GM12878 (cell line): Measurements from ENCODE around the gene SP3. TPM values are rescaled to one million over a fixed set of nuclear protein-coding genes. Genes with fewer than 3 reads are reported as not detected.

Experiments
- ATAC-seq: fragments of 200-7000 bp; cut with Tn5 transposase; 3 replicates; pipeline ENCODE4 v1.9.1; 2020; ENCODE audit warnings: mild to moderate bottlenecking, moderate library complexity
- BruUV-seq: library from RNA; stranded (reverse); fragments of 400-500 nt; replicated peaks from 2 replicates; lab custom pipeline; 2021; lab: Mats Ljungman, UMichigan
- CTCF ChIA-PET: fragments of 300-600 bp; sonication (Branson Sonifier 250); formaldehyde crosslinking; extraction: SDS; loops from one replicate; lab custom pipeline; 2021; ENCODE audit warnings: inconsistent platforms; lab: Yijun Ruan, JAX
- POLR2A ChIA-PET: fragments of 350-600 bp; formaldehyde crosslinking; extraction: SDS; loops from one replicate; lab custom pipeline; 2021; ENCODE audit warnings: inconsistent platforms; lab: Charles Lee
- RAD21 ChIA-PET: fragments of 300-600 bp; sonication (Branson Sonifier 250); formaldehyde crosslinking; loops from one replicate; lab custom pipeline; 2023; ENCODE audit warnings: antibody characterized with exemption; ENCODE audit not compliant: unreplicated experiment; lab: Charles Lee
- SMC1A ChIA-PET: fragments of 300-600 bp; sonication (Branson Sonifier 250); formaldehyde crosslinking; loops from one replicate; lab custom pipeline; 2023; ENCODE audit not compliant: unreplicated experiment, uncharacterized antibody; lab: Charles Lee
- DNase-seq: peaks from one replicate; pipeline ENCODE4 v3.0.0-alpha.2; 2011; ENCODE audit warnings: low read depth, low spot score
- FAIRE-seq: peaks from 3 replicates; lab custom pipeline; 2011; peaks lifted over from hg19 to GRCh38; lab: Jason Lieb, UNC
- H2AFZ ChIP-seq: 2 replicates; pipeline ENCODE4 v1.6.0; 2011; ENCODE audit warnings: low read depth, low read length, control low read depth; ENCODE audit not compliant: control insufficient read depth
- H3K27ac ChIP-seq: 2 replicates; pipeline ENCODE4 v1.5.1; 2011; ENCODE audit warnings: control low read depth; ENCODE audit not compliant: control insufficient read depth, insufficient read depth
- H3K27me3 ChIP-seq, 2 experiments: replicated peaks in 1 of 2; 2 replicates each; pipeline versions ENCODE4 v1.6.0 to v1.6.1; 2011; ENCODE audit warnings: low read length in 1 of 2; ENCODE audit not compliant: control insufficient read depth in 2 of 2, insufficient read depth in 2 of 2
- H3K36me3 ChIP-seq, 2 experiments: 2 replicates each; pipeline ENCODE4 v1.5.1; 2011; ENCODE audit warnings: low read length in 1 of 2; ENCODE audit not compliant: control insufficient read depth in 2 of 2, insufficient read depth in 2 of 2
- H3K4me1 ChIP-seq: 2 replicates; pipeline ENCODE4 v1.6.1; 2011; ENCODE audit warnings: mild to moderate bottlenecking, low read length, moderate library complexity, mixed read lengths; ENCODE audit not compliant: control insufficient read depth, insufficient read depth
- H3K4me2 ChIP-seq: 2 replicates; pipeline ENCODE4 v1.6.0; 2011; ENCODE audit warnings: control low read depth; ENCODE audit not compliant: control insufficient read depth, insufficient read depth
- H3K4me3 ChIP-seq: fragments of 200-600 bp; sonication (generic); 2 replicates; pipeline ENCODE4 v1.5.1; 2016
- H3K79me2 ChIP-seq: 2 replicates; pipeline ENCODE4 v1.6.0; 2011; ENCODE audit warnings: low read length; ENCODE audit not compliant: control insufficient read depth, insufficient read depth
- H3K9ac ChIP-seq: 2 replicates; pipeline ENCODE4 v1.8.0; 2011; ENCODE audit warnings: low read length, control low read depth, mixed read lengths; ENCODE audit not compliant: control insufficient read depth, insufficient read depth
- H3K9me3 ChIP-seq: replicated peaks from 3 replicates; pipeline ENCODE4 v1.5.1; 2011; ENCODE audit warnings: mild to moderate bottlenecking, low read length; ENCODE audit not compliant: control insufficient read depth, insufficient read depth
- H4K20me1 ChIP-seq: 2 replicates; pipeline ENCODE4 v1.6.0; 2011; ENCODE audit not compliant: control insufficient read depth, insufficient read depth
- ATF7 ChIP-seq: fragments of 450-650 bp; IDR thresholded peaks from 2 replicates; pipeline ENCODE4 v1.6.1; 2016; ENCODE audit warnings: low read depth, mild to moderate bottlenecking
- EGR1 ChIP-seq, 2 experiments: IDR thresholded peaks; 1 replicate in 1 of 2; 2 replicates in 1 of 2; pipeline ENCODE4 v1.6.1; 2011 to 2012; ENCODE audit warnings: low read depth in 2 of 2, low read length in 2 of 2, borderline replicate concordance in 1 of 2, mild to moderate bottlenecking in 1 of 2, moderate library complexity in 1 of 2
- MLLT1 ChIP-seq: fragments of 450-650 bp; IDR thresholded peaks from 2 replicates; pipeline ENCODE4 v1.6.1; 2016; ENCODE audit warnings: mild to moderate bottlenecking
- ZBTB33 ChIP-seq: fragments of 450-650 bp; IDR thresholded peaks from 2 replicates; pipeline ENCODE4 v1.6.1; 2017; ENCODE audit warnings: mild to moderate bottlenecking
- ZNF274 ChIP-seq: IDR thresholded peaks from one replicate; pipeline ENCODE4 v1.8.0; 2011; ENCODE audit not compliant: insufficient read length, insufficient read depth
- WGBS: methylation state at CpG from one replicate; pipeline ENCODE4 v1.1.6; 2016; ENCODE audit warnings: low lambda C conversion rate; ENCODE audit not compliant: insufficient replicate concordance, insufficient coverage; ENCODE audit errors: missing lambda C conversion rate; 5-methylcytosine and 5-hydroxymethylcytosine counted together
- in situ Hi-C: fragments of 300-500 bp; cut with MboI; formaldehyde crosslinking; loops from 9 replicates; pipeline ENCODE4 v1.14.3; 2018; ENCODE audit warnings: mixed read lengths
- intact Hi-C: fragments of 100-400 bp; cut with micrococcal nuclease; formaldehyde crosslinking; loops from one replicate; pipeline ENCODE4 v1.14.2; 2022; ENCODE audit not compliant: unreplicated experiment
- polyA plus RNA-seq, 11 experiments: library from polyadenylated mRNA; depleted of rRNA in 4 of 11; unstranded in 6 of 11; stranded (reverse) in 5 of 11; fragments of >200 nt; fragmentation: Nextera tagmentation in 4 of 11; fragmentation: Illumina TruSeq in 1 of 11; extraction: Ambion mirVana in 4 of 11; extraction: Trizol in 1 of 11; gene quantifications; 1 replicate in 1 of 11; 2 replicates in 10 of 11; pipeline versions ENCODE4 v1.2.1 to v1.2.3, GENCODE V29; 2011 to 2016; ENCODE audit warnings: inconsistent platforms in 2 of 11, missing spikeins in 2 of 11, low read depth in 1 of 11
- total RNA-seq, 4 experiments: library from RNA; depleted of rRNA in 3 of 4; stranded (reverse); fragments of >200 nt in 3 of 4; fragmentation: Illumina TruSeq in 1 of 4; extraction: Trizol in 1 of 4; gene quantifications; 2 replicates each; pipeline versions ENCODE4 v1.2.1 to v1.2.3, GENCODE V29; 2013 to 2021

The SP3 gene
- total and polyA plus RNA-seq, 10 of the 15 experiments (the other 5 are each of a cell fraction or from before 2014, with no cell fraction given) = 9.9 to 87.6 (median 52.4) TPM

GRCh38 chr2:173952267-173953046 is 12.7 kb downstream of the SP3 start:
- H3K36me3 ChIP-seq = peaks cover 7 to 22% of the 10 kb centered on the region in 2 experiments
- H3K9ac ChIP-seq = no peak overlapping the region
- H3K4me1 ChIP-seq = 0 out of 2 replicates have a peak, but pooled peaks cover 3% of the 10 kb centered on the region
- peak overlapping the region; percentile 23; the same call in 1 of the 2 replicates for H3K4me3 ChIP-seq
- ATAC-seq (peak; percentile 25), FAIRE-seq (no peak), DNase-seq (no peak)
- RAD21 ChIA-PET = interaction anchor here (0.6 to 0.7 kb wide), 2 partner anchors 18 to 90 kb away, joined by 3 read pairs; no protein-coding TSS in a partner anchor
- in situ Hi-C loops = no loop called here
- peaks cover 3% of the 10 kb centered on the region; the same call in 1 of the 2 replicates for H4K20me1 ChIP-seq
- H3K4me2 ChIP-seq = peak overlapping the region; percentile 31; the same call in 1 of the 2 replicates
- intact Hi-C loops = loop anchor here (10.0 kb wide), 1 partner anchor 392 kb away; no protein-coding TSS in a partner anchor
- H3K9me3 ChIP-seq = no peaks in the 10 kb centered on the region; the same call in none of the 3 replicates
- 88% methylated on average over 5 of the region's 5 CpGs for WGBS
- H3K27me3 ChIP-seq = no peaks in the 10 kb centered on the region
- POLR2A ChIA-PET = interaction anchor here (1.1 to 1.4 kb wide), 2 partner anchors 10 to 12 kb away, joined by 4 to 5 read pairs; no protein-coding TSS in a partner anchor
- no TSS peak for BruUV-seq
- no peak overlapping the region for H2AFZ ChIP-seq
- TF ChIP-seq ATF7 (peak; percentile 60; the same call in 1 of the 2 replicates), EGR1 (IDR thresholded peaks at IDR 0.05; ENCODE audit: borderline replicate concordance in 1 of 2, low read depth in 2 of 2, low read length in 2 of 2) (no peak), ZNF274 (no peak), ZBTB33 (peak; percentile 75), MLLT1 (no peak)
- CTCF ChIA-PET = interaction anchor here (2.1 kb wide), 1 partner anchor 10 kb away, joined by 11 read pairs; no protein-coding TSS in a partner anchor
- H3K79me2 ChIP-seq = peaks cover 99% of the 10 kb centered on the region
- H3K27ac ChIP-seq = no peak overlapping the region
- SMC1A ChIA-PET = interaction anchor here (0.8 to 1.4 kb wide), 5 partner anchors 10 to 29 kb away, joined by 3 to 5 read pairs (median 4); no protein-coding TSS in a partner anchor
